ENCODE data around the gene UROD.
"Not testable (repeated sequence)": the region's sequence is repeated elsewhere in the genome, so short reads cannot be mapped to it uniquely, and the experiment has no call there.

GRCh38 chr1:45062463-45062862, 50.4 kb downstream of the UROD start:
- TF ChIP-seq POLR2A (IDR thresholded peaks at IDR 0.05; ENCODE audit: low read depth); CTCF (IDR thresholded peaks at IDR 0.05); POLR2AphosphoS5 (IDR thresholded peaks at IDR 0.05): not testable (repeated sequence)

Data from esophagus muscularis mucosa (tissue), 3 donors.